ENCODE measurements around the gene NHLRC3.
A peak's percentile ranks its signal among the peaks of the same experiment; 100 is the strongest.

Gene NHLRC3

GRCh38 chr13:39040206-39040605 is 1.9 kb downstream of the NHLRC3 start:
- no peak overlapping the region for H3K4me3 ChIP-seq (replicated peaks; ENCODE audit: low read depth, low read length)
- no peak for DNase-seq (ENCODE audit: extremely low read depth, low read depth)
- TF ChIP-seq CTCF (IDR thresholded peaks at IDR 0.05; ENCODE audit: low read depth, low read length, missing control alignments) = no peak

DNA sequence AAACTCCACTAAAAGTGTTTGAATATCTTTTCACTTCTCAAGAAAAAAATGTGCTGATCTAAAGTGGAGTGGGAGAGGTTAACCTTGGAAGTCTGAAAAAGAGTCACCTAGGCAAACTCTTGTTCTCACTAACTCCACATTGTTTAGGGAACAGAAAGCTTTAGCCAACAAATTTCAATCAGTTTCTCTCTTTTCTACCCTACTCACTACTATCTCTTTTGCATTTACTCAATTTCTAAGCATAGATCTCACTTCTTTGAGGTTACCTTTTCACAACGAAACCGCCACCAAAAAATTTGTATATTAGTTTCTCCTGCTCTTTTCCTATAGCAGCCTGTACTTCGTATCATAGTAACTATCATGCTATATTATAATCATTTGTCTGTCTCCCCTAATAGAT is 6.3 kb downstream of the NHLRC3 start:
- no peak for TF ChIP-seq CTCF (IDR thresholded peaks at IDR 0.05; ENCODE audit: low read depth, low read length, missing control alignments)
- DNase-seq (ENCODE audit: extremely low read depth, low read depth) = no peak
- H3K4me3 ChIP-seq (replicated peaks; ENCODE audit: low read depth, low read length) = no peak overlapping the region

GRCh38 chr13:39047560-39047959 is 9.3 kb downstream of the NHLRC3 start:
- H3K4me3 ChIP-seq (replicated peaks; ENCODE audit: low read depth, low read length) = no peak overlapping the region
- DNase-seq (ENCODE audit: extremely low read depth, low read depth) = no peak
- TF ChIP-seq CTCF (IDR thresholded peaks at IDR 0.05; ENCODE audit: low read depth, low read length, missing control alignments) = no peak

GRCh38 chr13:39048806-39049205 is 10.6 kb downstream of the NHLRC3 start:
- no peak for TF ChIP-seq CTCF (IDR thresholded peaks at IDR 0.05; ENCODE audit: low read depth, low read length, missing control alignments)
- H3K4me3 ChIP-seq (replicated peaks; ENCODE audit: low read depth, low read length) = no peak overlapping the region
- DNase-seq (ENCODE audit: extremely low read depth, low read depth) = no peak

- H3K4me3 ChIP-seq (replicated peaks; ENCODE audit: low read depth, low read length) = no peak overlapping the region
- no peak for TF ChIP-seq CTCF (IDR thresholded peaks at IDR 0.05; ENCODE audit: low read depth, low read length, missing control alignments)
- no peak for DNase-seq (ENCODE audit: extremely low read depth, low read depth)
These were observed 11.0 kb downstream of the NHLRC3 start for GRCh38 chr13:39049274-39049673.

DNA sequence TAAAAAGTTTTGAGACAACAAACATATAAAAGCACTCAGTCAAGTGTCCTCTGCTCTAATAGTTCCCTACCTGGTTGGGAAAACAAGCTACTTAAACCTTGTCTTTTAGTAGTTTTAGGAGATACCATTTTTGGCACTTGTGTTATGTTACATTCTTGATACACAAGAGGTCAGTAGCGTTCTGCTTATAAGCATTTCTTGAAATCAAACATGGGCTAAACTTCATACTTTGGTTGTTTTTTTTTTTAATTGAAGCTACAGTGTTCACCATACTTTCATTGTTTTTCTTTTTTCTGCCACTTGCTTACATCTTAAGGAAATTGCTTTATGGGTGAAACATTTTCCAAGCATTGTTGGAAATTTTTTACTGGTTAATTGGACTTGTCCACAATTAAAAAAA is 12.9 kb downstream of the NHLRC3 start:
- TF ChIP-seq CTCF (IDR thresholded peaks at IDR 0.05; ENCODE audit: low read depth, low read length, missing control alignments) = peak; percentile 17
- DNase-seq (ENCODE audit: extremely low read depth, low read depth) = no peak
- H3K4me3 ChIP-seq (replicated peaks; ENCODE audit: low read depth, low read length) = no peak overlapping the region

DNA sequence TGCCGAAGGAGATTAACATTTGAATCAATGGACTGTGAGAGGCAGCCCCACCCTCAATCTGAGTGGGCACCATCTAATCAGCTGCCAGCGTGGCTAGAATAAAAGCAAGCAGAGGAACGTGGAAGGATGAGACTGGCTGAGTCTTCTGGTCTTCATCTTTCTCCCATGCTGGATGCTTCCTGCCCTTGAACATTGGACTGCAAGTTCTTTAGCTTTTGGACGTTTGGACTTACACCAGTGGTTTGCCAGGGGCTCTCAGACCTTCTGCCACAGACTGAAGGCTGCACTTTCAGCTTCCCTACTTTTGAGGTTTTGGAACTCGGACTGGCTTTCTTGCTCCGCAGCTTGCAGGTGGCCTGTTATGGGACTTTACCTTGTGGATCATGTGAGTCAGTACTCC is 14.7 kb downstream of the NHLRC3 start:
- no peak overlapping the region for H3K4me3 ChIP-seq (replicated peaks; ENCODE audit: low read depth, low read length)
- TF ChIP-seq CTCF (IDR thresholded peaks at IDR 0.05; ENCODE audit: low read depth, low read length, missing control alignments) = no peak
- DNase-seq (ENCODE audit: extremely low read depth, low read depth) = no peak
